ENCODE data around the gene SLC24A5.

Gene SLC24A5

GRCh38 chr15:48120745-48121144, at the start of gene SLC24A5:
TSS of gene SLC24A5 (plus strand) at chr15:48120990. CDS start at chr15:48121045, 55 bp downstream.
- no peak for DNase-seq

- DNase-seq: no peak
These were observed 47.8 kb upstream of the SLC24A5 start for GRCh38 chr15:48072941-48073340.

DNA sequence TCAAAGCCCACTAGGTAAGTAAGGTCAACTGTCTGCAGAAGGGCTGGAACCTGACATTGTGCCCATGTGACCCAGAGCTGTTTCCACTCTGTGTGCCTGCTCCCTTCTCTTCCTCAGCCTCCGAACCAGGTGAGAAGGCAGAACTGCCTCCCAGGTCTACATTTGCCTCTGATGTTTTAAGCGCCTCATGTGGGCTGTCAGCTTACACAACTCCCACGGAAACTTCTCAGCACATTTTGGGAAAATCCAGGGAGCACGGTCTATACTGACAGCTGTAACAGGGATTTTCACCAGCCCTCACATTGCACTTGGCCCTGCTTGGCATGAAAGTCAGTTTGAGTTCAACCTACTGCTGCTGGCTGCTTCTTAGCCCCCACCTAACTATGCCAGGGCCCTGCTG, 46.9 kb upstream of the SLC24A5 start:
- DNase-seq: no peak

DNA sequence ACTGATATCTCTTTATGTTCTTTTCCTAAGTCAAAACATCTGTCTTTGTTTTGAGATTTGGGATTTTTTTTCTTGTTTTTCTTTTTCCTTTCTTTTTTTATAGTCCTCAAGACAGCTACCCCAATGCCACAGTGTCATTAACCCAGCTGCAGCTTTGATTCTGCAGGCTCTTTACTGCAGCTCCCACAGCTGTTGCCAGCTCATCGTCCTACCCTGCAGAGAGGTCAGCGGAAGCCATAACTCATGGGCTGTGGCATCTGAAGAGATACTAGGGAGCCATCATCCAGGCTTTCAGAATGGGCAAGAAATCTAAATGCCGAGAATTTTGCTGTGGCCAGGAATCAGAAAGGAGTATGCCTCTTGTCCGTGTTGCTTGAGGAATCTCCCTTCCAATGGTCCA, 44.3 kb upstream of the SLC24A5 start:
- DNase-seq: no peak

- no peak for DNase-seq
These were observed 43.1 kb upstream of the SLC24A5 start for GRCh38 chr15:48077616-48078184.

DNA sequence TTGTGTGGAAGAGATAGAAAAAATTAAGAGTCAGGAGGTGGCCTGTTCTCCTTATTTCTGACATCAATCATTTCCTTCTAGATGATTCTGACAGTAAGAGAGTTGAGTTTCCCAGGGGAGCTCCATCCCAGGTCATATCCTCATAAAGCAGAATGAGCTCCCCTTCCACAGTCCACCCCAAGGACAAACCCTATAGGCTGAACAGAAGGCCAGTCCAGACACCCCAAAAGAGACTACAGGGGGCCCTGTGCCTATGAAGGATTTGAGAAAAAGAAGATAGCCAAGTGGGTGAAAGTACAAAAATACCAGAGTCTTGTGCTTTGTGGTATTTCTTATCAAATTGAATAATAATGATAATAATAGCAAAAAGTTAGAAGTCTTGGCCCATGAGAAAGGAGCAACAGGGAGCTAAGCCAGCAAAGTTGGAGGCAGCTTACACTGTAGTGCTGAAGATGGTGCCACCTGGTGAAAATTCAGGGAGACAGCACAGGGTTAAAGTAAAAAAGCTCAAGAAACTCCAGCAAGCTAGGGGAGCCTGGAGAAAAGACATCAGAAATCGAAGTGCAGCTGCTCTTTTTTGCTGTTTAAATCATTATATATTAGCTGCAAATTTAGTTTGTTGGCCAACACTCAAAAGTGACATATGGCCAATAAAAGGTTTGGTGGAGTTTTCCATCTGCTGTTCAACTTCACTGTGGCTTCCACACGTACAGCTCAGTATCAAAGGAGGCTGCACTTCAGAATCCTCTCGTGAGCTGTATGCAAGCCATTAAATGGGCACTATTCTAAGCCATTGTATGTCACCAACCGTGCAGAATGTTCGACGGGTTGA, 35.8 kb upstream of the SLC24A5 start:
- DNase-seq: no peak

DNA sequence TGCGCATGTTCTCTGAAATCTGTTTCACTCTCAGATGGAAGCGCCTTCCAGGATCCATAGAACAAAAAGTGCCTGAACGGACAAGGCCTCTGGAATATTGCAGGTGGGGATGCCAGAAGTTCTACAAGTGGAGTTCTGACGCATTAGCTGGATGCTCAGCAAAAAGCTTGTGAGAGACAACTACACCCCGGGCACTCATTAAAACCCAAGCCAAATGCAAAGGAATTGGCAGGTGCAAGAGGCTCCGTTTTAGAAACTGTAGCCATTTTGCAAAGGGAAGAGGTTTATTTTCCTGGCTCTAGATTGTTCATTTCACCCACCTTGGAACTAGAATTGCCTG, 35.2 kb upstream of the SLC24A5 start:
- DNase-seq: no peak

GRCh38 chr15:48086133-48086532, 34.7 kb upstream of the SLC24A5 start:
- DNase-seq: no peak

- no peak for DNase-seq
These were observed 34.2 kb upstream of the SLC24A5 start for GRCh38 chr15:48086576-48086975.

GRCh38 chr15:48087844-48088243, 32.9 kb upstream of the SLC24A5 start:
- DNase-seq: no peak

DNA sequence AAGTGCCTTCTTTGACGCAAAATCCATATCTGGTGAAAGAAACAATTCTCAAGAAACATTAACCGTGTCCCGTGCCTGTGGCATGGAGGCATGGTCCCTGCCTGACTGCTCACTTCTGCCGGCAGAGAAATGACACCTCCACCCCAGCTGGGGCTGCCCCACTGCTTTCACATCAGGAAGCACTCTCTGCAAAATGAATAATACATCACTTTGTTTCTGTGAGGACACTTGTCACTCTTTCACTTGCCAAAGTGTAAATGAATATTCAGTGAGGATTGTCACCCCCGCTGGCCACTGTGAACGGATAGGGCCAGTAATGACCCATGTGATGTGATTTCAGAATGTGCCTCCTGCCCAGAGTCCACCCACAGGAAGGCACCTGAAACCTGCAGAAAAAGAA, 31.1 kb upstream of the SLC24A5 start:
- DNase-seq: no peak

GRCh38 chr15:48090115-48090514, 30.7 kb upstream of the SLC24A5 start:
- no peak for DNase-seq

GRCh38 chr15:48090666-48091065, 30.1 kb upstream of the SLC24A5 start:
- no peak for DNase-seq

DNA sequence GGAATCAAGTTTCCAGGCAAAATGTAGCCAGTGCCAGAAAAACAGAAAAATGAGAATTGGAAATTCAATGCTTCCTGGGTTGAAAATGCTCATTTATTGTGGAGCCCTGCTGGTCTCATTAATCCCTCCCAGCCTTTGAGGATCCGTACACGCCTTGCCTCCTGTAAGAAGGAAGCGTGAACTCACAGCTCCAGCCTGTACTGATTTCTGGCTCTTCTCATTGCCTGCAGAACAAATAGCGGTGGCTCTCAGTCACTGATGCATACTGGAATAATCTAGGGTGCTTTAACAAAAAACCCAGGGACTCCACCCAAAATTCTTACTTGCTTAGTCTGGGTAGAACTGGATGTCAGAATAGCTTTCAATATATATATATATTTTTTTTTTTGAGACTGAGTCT, 29.3 kb upstream of the SLC24A5 start:
- DNase-seq: no peak

- DNase-seq: no peak
These were observed 24.4 kb upstream of the SLC24A5 start for GRCh38 chr15:48096355-48096786.

DNA sequence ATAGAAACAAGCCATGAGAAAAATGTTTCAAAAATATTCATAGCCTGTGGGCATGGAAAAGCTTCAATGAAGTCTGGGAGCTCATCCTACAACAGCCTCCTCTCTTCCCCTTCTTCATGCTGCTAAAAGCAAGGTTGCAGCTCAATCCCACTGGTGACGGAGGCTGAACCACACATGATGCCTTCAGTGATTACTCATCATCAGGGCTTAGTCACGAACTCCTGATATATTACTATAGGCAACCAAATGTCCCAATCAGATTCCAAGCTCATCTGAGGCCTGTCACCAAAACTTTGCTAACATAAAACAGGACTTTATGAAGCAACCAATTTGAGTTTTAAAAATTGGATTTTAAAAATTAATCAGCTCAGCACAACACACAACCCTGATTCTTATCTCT, 24.0 kb upstream of the SLC24A5 start:
- DNase-seq: no peak

GRCh38 chr15:48097264-48097663, 23.5 kb upstream of the SLC24A5 start:
- no peak for DNase-seq

DNA sequence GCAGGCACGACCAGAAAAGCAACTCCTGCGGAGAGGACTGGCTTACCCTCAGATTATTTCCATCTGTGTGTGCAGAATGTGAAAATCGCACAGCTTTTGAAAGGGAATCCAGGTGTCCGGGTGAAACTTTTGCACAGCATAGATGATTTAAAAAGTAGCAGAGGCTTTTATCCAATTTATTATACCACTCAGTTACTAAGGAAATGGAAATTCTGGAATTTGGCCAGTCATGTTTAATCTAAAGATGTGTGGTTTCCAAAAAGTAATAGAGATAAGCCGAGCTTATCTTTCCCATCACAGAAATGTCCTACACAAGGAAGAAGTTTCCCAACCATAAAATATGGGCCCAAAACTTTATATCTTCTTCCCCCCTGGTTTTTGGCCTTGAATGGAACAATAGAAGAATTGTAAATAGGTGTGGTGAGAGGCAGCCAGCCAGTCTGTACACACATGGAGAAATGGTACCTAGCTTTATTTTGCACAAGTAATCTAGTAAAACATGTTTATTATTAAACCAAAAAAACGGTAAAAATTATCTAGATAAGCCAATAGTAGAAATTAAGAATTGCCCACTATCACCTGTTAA, 19.3 kb upstream of the SLC24A5 start:
- no peak for DNase-seq

GRCh38 chr15:48102167-48102566, 18.6 kb upstream of the SLC24A5 start:
- no peak for DNase-seq

- no peak for DNase-seq
These were observed 17.1 kb upstream of the SLC24A5 start for GRCh38 chr15:48103647-48104046.

GRCh38 chr15:48105936-48106335, 14.9 kb upstream of the SLC24A5 start:
- DNase-seq: no peak

DNA sequence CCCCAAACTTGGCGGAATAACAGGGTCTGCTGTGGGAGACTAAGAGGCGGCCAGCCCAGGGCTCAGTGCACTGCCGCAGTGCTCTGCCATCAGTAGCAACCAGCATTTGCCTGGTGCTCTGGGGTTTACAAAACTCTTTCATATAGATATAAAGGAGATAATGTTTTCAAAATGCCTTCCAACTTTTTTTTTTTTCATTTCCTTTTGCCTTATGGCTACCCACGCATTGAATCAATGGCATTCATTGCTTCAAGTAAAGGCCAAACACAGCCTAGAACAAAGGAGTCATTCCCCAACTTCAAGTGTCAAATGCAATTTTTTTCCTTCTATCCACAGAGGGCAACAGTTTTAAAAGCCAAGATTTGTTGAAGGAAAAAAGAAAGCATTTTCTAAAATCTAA, 11.6 kb upstream of the SLC24A5 start:
- DNase-seq: no peak

GRCh38 chr15:48109856-48110531, 10.8 kb upstream of the SLC24A5 start:
- no peak for DNase-seq

GRCh38 chr15:48112242-48112641, 8.5 kb upstream of the SLC24A5 start:
- no peak for DNase-seq
